Measurements from ENCODE around the gene ZNF134. TPM values are rescaled to one million over a fixed set of nuclear protein-coding genes. Genes with fewer than 3 reads are reported as not detected.
A peak's percentile ranks its signal among the peaks of the same experiment; 100 is the strongest.

ZNF134 gene
- total RNA-seq (2014; rRNA removed; shearing (Covaris generic); ENCODE audit: low replicate concordance), result 9.4 and 17.0 TPM in 2 replicates

DNA sequence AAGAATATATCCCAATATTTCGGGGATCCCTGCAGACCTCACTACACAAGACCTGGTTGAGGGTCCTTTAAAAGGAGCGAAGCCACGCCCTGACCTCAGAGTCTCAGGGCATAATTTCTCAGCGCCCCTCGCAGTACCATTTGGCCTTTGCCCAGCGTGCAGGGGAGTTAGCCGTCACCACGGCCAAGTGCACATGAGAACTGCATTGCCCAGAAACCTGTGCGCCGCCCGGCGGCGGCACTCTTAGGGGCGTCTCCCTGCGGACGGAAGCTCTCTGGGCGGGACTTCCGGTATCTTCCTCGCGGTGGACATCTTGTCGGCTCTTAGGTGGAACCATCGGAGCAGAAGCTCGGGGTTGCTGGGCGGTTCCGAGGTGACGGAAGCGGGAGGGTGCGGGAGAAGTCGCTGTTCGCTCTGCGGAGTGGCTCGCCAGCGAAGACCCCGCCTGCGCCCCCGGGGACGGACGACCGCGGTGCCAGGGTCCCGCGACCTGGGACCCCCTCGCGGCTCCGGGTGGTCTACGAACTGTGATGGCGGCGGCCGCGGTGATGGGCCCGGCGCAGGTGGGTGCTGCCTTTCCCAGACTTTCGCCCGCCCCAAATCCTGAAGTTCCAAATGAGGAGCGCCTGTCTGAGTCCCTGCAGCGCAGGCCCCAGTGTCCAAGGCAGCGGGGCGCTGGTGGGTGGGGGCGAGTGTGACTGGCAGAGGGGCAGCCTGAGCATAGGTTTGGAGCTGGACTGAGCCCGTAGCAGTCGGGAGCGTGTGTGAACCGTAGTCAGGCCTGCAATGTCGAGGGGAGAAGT, at the start of gene ZNF134:
TSS of gene ZNF134 (plus strand) at position 302 of the 803 bp plus-strand sequence. CDS start 5,227 bp downstream, outside the sequence.
- in situ Hi-C loops (cut with HindIII; ENCODE audit: low pct_unique_long_range_greater_than_20kb, low sequenced_read_pairs), result no loop called here
- DNase-seq (ENCODE audit: low read depth), result peak; percentile 81

DNA sequence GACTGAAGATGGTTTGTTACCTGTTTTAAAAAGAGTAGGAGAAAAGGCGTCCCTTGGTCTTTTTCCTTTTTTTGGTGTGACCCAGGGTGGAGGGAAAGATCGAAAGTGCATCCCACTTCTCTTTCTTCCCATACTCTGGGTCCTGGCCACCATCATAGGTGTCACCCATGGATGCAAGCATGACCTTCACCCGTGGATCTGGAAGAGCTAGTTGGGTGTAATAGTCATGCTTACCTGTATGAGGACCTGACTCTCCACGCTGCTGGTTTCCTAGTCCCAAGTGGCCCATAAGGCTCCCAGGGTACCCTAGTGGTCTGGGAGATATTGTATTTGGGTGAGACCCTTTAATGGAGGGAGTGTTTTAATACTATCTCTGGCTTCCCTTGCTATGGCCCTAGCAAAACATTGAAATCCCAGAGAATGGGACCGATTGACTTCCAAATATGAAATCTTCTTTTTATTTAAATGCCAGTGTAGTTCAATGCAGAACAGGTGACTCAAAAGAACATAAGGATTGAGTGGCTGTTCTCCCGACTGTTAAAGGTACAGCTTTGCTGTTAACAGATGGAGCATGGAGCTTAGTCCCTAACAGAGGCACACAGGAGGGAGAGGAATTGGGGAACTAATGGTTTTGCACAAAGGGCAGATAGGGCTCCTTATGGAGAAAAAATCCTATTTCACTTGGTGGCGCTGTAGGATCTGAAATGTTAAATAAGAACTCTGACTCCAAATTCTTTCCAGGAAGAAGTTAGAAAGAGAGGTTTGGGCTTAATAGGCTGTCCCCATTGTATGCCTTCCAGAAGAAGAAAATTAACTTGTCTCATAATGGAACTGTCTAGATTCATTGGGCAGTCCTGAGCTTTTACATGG, 47.4 kb upstream of the ZNF134 start:
- DNase-seq (ENCODE audit: low read depth), result peak; percentile 32
- in situ Hi-C loops (cut with HindIII; ENCODE audit: low pct_unique_long_range_greater_than_20kb, low sequenced_read_pairs), result no loop called here

DNA sequence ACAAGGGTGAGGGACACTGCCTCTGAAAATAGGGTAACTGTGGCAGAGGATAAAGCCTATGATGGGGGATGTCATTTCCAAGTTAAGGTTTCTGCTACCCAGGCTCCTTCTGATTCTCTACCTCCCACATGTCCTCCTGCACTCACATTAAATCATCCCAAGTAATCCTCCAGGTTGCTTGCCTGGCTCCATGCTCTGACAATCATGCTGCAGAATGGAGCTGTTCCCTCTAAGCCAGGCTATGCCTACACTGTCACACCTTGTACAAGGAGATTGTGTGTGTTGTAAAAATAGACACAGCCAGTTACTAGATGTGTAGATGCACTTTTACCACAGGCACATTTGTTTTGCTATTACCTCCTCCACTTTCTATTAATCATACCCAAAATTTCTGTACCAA, 43.3 kb upstream of the ZNF134 start:
- in situ Hi-C loops (cut with HindIII; ENCODE audit: low pct_unique_long_range_greater_than_20kb, low sequenced_read_pairs), result no loop called here
- DNase-seq (ENCODE audit: low read depth), result no peak

DNA sequence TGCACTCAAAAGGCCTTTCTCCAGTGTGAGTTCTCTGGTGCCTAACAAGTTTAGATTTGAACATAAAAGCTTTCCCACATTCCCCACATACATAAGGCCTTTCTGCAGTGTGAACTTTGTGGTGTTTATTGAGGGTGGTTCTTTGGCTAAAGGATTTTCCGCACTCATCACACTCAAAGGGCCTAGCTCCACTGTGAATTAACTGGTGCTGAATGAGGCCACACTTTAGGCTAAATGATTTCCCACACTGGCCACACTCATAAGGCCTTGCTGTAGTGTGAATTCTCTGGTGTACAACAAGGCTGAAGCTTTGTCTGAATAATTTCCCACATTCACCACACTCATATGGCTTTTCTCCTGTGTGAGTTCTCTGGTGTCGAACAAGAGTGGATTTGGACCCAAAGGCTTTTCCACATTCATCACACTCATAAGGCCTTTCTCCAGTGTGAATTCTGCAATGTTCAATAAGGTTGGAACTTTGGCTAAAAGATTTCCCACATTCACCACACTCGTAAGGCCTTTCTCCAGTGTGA, 41.6 kb upstream of the ZNF134 start:
- DNase-seq (ENCODE audit: low read depth), result no peak
- in situ Hi-C loops (cut with HindIII; ENCODE audit: low pct_unique_long_range_greater_than_20kb, low sequenced_read_pairs), result no loop called here

DNA sequence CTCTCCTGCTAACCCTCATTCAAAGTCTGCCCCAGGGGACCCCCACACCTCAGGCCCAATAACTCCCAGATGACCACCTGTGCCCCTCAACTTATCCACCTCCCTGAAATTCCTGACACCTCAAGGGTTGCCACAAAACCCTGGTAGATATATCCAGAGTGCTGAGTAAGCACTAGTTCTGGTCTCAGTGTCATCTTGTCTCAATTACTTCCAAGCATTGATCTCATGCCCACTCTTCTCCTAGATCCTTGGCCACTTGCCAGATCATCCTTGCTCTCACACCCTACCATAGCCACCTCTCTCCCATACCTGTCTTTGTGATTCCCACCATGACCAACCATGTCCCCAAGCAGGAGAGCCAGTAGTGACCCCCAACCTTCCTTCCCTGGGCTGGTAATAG, 37.4 kb upstream of the ZNF134 start:
- in situ Hi-C loops (cut with HindIII; ENCODE audit: low pct_unique_long_range_greater_than_20kb, low sequenced_read_pairs), result no loop called here
- DNase-seq (ENCODE audit: low read depth), result no peak

DNA sequence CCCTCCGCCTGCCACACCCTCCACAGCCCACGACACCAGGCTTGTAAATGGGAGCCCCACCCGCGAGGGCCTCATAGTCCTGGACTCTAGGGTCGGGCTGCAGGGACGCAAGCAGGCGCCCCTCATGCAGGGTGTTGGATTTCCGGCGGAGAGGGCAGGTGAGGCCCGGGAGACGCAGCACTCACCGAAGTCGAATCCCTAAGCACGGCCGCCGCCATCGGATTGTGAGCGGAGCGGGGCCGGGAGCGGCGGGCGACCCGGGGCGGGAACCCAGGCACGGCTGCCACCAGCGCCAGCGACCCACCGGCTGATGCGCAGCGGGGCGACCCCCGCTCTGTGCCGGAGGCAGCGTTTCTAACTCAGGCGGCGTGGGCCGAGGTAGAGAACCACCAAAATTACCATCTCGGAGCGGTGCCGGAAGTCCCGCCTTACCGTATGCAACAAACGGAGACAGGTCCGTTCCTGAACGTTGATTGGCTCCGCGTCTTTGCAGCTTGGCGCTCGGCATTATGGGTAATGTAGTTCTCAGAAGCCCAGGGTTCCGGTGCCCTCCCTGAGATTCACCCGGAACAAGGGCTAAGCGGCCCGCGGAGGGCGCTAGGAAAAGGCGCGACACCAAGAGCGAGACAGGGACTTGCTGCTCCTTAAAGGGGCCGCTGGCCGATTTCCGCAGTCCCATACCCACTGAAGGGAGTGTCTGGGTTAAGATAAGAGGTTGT, 35.4 kb upstream of the ZNF134 start, which contains the start of gene ZNF416:
TSS of gene ZNF416 (minus strand) at position 425 of the 719 bp plus-strand sequence. CDS start at position 218, 207 bp downstream.
- DNase-seq (ENCODE audit: low read depth), result peak; percentile 97

DNA sequence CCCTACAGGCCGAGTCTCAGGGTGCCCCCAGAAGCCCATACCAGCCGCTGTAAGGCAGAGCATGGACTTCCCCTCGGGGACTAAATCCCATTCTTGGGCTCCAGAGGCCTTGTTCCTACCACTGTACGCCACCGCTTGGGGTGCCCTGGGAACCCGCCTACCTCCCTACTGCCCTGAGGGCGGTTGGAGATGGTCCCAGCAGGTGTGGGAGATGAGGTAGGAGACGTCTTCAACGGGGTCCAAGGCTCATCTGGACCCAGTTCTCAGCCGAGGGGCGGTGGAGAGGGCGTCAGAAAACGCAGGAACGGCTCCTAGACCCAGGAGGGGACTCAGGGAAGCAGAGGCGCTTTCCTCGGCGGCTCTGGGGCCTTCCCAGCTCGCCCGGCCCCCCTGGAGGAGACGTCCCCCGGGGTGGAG, 30.9 kb upstream of the ZNF134 start:
- no peak for DNase-seq (ENCODE audit: low read depth)
- in situ Hi-C loops (cut with HindIII; ENCODE audit: low pct_unique_long_range_greater_than_20kb, low sequenced_read_pairs), result no loop called here

More for the DNA sequence above, 35.4 kb upstream of the ZNF134 start, which contains the start of gene ZNF416:
- in situ Hi-C loops (cut with HindIII; ENCODE audit: low pct_unique_long_range_greater_than_20kb, low sequenced_read_pairs), result no loop called here

DNA sequence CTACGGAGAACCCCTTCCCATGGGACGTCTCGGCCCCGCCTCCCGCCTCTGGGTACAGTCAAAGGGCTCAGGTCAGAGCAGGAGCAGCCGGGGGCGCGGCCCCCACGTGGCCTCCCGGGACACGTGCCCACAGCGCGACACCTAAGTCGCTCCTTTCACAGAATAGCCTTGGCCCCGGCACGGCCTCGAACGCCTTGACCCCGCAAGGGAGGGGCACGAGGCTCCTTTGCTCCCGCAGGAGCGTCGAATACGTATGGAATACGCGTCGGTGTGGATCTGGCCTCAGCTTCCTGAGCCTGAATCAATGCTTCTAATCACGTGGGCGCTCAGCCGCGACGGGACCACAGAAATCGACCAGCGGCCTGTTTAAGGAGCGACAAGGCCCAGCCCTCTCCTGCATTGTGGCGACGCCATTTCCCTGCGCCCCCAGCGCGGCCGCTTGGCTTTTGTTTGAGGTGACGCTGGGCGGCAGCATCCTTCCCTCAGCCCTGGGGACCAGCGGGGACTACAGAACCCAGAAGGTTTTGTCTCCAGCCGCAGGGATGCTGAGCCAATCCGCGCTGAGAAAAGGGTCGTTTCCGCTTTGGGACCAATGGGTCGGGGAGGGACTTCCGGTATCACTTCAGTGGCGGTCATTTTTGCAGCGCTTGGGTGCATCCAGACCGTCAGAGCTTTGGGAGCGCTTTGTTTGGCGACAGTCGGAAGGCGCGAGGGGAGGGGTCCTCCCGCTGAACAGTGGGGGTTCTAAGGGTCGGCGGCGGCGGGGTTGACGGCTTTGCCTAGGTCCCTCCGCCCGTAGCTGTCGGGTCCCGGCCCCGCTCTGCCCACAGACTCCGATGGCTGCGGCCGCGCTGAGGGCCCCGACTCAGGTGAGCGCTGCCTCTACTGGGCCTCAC, 30.3 kb upstream of the ZNF134 start, which contains the start of gene ZIK1:
TSS of gene ZIK1 (plus strand) at position 625 of the 896 bp plus-strand sequence. CDS start at position 837, 212 bp downstream.
- in situ Hi-C loops (cut with HindIII; ENCODE audit: low pct_unique_long_range_greater_than_20kb, low sequenced_read_pairs), result no loop called here
- peak; percentile 72 for DNase-seq (ENCODE audit: low read depth)

DNA sequence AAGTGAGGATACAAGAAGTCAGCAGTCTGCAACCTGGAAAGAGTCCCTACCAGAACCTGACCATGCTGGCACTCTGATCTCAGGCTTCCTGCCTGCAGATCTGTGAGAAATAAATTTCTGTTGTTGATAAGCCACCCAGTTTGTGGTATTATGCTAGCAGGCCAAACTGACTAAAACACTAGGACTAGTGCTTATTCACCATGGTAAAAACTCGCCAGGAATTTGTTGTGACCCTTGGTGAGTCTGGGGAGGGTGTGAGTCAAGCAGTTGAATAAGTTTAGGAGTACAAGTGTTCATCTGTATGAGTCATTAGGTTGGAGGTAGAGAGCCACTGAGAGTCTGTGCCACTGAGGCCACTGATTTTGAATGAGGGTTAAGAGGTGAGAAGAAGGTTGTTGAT, 26.5 kb upstream of the ZNF134 start:
- in situ Hi-C loops (cut with HindIII; ENCODE audit: low pct_unique_long_range_greater_than_20kb, low sequenced_read_pairs), result no loop called here
- no peak for DNase-seq (ENCODE audit: low read depth)

DNA sequence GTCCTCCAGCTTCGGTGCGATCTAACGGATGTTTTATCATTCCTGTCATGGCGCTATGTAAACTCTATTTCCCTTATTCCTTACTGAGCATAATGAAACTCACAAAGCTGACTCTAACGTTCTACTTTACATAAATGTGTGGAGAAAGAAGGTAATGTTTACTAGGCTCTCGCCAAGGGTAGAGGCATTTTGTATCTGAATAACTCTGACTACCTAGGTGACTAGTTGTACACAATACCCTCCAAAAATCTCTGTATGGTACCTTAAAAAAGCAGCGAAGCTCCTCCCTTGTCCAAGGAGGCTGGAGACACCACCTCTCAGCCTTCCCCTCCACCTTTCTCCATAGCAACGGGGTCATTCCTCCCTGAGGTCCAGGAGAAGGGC, 14.7 kb upstream of the ZNF134 start:
- in situ Hi-C loops (cut with HindIII; ENCODE audit: low pct_unique_long_range_greater_than_20kb, low sequenced_read_pairs), result no loop called here
- DNase-seq (ENCODE audit: low read depth), result no peak

DNA sequence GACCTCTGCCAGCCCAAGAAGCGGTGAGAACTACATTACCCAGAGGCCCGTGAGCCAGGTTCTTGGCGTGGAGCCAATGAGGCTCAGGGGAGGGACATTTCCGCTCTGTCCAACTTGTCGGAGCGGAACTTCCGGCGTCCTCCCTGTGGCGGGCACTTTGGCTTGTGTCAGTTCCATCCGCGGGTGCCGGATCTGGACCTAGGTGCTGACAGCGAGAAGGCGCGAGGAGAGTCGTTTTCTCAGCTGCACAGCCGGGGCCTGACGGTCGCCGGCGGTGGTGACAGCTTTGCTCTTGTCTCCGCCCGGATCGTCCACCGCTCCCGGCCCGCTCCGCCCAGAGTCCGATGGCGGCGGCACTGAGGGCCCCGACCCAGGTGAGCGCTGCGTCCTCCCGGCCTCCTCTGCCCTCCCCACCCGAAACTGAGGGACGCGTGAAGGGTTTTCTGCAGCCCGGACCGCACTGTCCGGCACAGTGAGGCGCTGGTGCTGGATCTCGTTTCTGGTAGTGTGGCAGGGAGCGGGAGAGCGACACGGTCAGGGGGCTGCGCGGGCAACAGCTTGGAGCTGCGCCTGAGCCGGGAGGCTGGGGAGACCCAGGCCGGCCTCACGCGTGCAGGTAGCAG, 14.2 kb upstream of the ZNF134 start, which contains the start of gene ZNF530:
TSS of gene ZNF530 (plus strand) at position 125 of the 623 bp plus-strand sequence. CDS start 4,461 bp downstream, outside the sequence.
- in situ Hi-C loops (cut with HindIII; ENCODE audit: low pct_unique_long_range_greater_than_20kb, low sequenced_read_pairs), result no loop called here
- DNase-seq (ENCODE audit: low read depth), result peak; percentile 86

DNA sequence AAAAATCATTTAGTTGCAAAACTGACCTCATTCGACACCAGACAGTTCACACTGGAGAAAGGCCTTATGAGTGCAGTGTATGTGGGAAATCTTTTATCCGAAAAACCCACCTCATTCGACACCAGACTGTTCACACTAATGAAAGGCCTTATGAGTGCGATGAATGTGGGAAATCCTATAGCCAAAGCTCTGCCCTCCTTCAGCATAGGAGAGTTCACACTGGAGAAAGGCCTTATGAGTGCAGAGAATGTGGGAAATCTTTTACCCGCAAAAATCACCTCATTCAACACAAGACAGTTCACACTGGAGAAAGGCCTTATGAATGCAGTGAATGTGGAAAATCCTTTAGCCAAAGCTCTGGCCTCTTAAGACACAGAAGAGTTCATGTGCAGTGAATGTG, 7.1 kb upstream of the ZNF134 start:
- in situ Hi-C loops (cut with HindIII; ENCODE audit: low pct_unique_long_range_greater_than_20kb, low sequenced_read_pairs), result no loop called here
- DNase-seq (ENCODE audit: low read depth), result no peak

DNA sequence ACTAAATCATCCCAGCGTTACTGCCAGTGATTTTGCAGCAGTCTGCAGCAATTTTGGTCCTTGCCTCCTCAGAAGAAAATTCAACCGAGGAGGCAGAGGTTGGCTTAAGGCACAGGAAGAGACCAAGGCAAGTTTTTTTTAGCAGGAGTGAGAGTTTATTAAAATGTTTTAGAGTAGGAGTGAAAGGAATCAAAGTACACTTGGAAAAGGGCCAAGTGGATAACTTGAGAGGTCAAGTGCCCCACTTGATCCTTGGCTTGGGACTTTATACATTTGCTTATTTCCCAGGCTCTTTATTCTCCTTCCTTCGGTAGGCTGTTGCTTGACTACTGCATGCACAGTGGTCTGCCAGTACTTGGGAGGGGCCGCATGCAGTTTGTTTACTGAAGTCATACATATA, 2.9 kb upstream of the ZNF134 start:
- in situ Hi-C loops (cut with HindIII; ENCODE audit: low pct_unique_long_range_greater_than_20kb, low sequenced_read_pairs), result no loop called here

DNA sequence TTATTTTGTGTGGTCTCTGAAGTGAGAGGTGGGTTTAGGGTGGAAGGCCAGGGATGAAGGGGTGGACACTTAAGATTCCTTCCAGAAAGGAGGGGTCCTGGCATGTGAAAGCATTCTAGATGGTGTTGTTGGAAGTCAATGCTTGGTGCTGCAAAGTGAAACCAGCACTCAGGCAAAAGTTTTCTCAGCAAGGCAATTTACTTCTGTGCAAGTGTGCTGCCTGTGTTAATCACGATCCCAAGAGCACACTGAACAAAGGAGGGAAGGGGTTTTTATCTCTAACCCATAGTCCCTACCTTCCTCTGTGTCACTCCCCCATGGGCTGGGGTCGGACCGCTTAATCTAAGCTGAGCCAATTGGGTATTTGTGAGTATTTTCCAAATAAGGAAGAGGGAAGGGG, 1.3 kb downstream of the ZNF134 start:
- in situ Hi-C loops (cut with HindIII; ENCODE audit: low pct_unique_long_range_greater_than_20kb, low sequenced_read_pairs), result no loop called here
- DNase-seq (ENCODE audit: low read depth), result peak; percentile 27

More for the DNA sequence above, 2.9 kb upstream of the ZNF134 start:
- no peak for DNase-seq (ENCODE audit: low read depth)

DNA sequence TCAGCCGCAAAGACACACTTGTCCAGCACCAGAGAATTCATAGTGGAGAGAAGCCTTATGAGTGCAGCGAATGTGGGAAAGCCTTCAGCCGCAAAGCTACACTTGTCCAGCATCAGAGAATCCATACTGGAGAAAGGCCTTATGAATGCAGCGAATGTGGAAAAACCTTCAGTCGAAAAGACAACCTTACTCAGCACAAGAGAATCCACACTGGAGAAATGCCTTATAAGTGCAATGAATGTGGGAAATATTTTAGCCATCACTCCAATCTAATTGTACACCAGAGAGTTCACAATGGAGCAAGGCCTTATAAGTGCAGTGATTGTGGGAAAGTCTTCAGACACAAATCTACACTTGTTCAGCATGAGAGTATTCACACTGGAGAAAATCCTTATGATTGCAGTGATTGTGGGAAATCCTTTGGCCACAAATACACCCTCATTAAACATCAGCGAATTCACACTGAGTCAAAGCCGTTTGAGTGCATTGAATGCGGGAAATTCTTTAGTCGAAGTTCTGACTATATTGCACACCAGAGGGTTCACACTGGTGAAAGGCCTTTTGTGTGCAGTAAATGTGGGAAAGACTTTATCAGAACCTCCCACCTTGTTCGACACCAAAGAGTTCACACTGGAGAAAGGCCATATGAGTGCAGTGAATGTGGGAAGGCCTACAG, 6.8 kb downstream of the ZNF134 start:
- in situ Hi-C loops (cut with HindIII; ENCODE audit: low pct_unique_long_range_greater_than_20kb, low sequenced_read_pairs), result no loop called here
- peak; percentile 45 for DNase-seq (ENCODE audit: low read depth)

DNA sequence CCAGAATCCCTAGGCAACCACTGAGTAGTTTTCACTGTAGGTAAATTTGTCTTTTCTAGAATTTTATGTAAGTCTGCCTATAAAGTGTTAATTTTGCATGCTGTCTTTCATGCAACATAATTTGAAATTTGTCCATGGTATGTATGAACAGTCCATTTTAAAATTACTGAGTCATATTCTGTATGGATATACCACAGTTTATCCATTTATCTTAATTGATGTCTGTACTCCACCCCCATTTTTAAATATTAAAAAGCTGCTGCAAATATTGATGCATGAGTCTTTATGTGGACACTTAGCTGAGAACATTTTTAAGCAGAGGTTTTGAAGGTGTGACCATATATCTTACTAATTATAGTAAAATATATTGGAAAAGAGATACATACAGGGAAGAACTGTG, 9.0 kb downstream of the ZNF134 start:
- in situ Hi-C loops (cut with HindIII; ENCODE audit: low pct_unique_long_range_greater_than_20kb, low sequenced_read_pairs), result no loop called here
- DNase-seq (ENCODE audit: low read depth), result no peak
